ENCODE data around the gene GCNT1.
"Not testable (repeated sequence)": the region's sequence is repeated elsewhere in the genome, so short reads cannot be mapped to it uniquely, and the experiment has no call there.

The GCNT1 gene

DNA sequence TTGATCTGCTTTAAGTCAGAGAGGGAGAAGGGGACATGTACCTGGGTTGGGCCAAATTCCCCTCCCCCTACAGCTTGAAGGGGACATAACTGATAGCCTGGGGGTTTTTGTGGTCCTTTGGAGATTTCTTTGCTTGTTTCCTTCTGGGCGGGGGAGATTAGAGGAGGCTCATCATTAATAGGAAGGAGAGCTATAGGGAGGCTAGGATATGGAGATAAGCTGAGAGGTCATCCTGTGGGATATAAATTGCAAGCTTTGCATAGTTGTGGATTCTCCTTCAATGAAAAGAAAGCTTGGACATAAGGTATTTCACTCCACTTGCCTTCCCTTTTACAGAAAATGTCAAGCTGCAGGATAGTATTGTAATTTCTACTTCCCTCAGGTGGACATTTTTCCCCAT, 34.5 kb downstream of the GCNT1 start:
- not testable (repeated sequence) for DNase-seq

DNA sequence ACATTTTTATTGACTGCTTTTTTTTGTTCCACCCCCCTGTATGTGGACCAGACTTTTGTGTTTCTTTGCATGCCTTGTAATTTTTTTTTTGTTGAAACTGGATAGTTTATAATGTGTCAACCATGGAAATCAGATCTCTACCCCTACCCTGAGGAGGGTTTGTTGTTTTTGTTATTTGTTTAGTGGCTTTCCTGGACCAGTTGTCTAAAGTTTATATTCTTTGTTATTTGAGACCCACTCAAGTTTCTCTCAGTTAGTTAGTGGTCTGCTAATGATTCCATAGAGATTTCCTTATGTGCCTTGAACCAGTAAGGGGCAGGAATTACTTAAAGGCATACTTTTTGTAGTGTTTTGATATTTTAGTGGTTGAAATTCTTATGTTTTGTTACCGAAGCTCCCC, 41.1 kb downstream of the GCNT1 start:
- no peak for DNase-seq

DNA sequence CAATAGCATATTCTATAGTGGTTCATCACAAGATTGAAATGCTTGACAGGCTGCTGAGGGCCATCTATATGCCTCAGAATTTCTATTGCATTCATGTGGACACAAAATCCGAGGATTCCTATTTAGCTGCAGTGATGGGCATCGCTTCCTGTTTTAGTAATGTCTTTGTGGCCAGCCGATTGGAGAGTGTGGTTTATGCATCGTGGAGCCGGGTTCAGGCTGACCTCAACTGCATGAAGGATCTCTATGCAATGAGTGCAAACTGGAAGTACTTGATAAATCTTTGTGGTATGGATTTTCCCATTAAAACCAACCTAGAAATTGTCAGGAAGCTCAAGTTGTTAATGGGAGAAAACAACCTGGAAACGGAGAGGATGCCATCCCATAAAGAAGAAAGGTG, 43.8 kb downstream of the GCNT1 start:
- no peak for DNase-seq

DNA sequence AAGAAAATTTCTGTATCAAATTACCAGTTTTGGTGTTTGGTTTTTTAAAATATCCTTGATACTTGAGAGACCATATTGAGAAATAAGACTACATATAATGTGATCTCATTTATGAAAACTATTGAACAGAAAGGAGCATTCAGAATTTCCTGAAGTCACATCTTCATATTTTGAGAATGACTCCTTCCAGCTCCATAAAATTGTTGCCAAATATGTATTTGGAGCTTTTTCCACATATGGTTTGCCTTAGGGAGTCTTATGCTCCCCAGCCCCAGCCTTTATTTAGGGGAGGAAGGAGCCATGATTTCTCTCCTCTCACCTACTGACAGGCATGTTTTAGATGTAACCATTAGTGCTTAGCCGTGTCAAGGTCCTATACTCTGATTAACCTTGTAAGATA, 51.1 kb downstream of the GCNT1 start:
- no peak for DNase-seq

DNA sequence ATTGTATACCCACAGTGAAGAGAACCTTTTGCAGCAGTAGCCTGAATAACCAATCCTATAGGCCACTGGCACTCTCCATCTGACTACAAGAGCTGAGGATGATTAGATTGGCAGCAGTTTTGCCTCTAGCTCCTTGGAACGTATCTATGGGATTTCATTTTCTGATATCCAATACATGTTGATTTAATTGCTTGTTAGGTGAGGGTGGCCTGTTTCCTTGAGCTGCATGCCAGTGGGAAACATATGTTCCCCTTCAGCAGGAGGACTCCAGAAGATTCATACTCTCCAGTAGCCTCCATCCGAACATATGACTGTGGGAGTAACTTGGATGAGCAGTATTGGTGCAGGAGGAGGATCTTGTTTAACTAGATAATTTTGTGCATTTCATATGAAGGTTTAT, 51.5 kb downstream of the GCNT1 start:
- DNase-seq = no peak

DNA sequence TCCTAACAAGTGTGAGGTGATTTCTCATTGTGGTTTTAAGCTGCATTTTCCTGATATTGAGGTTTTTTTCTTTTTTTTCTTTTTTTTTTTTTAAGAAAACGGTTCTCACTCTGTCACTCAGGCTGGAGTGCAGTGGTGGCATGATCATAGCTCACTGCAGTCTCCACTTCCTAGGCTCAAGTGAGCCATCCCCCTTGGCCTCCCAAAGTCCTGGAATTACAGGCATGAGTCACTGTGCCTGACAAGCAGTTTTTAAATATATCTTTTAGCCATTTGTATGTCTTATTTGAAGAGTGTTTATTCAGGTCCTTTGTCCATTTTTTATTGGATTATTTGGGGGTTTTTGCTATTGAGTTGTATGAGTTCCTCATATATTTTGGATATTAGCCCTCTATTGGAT, 53.8 kb downstream of the GCNT1 start:
- DNase-seq = no peak

DNA sequence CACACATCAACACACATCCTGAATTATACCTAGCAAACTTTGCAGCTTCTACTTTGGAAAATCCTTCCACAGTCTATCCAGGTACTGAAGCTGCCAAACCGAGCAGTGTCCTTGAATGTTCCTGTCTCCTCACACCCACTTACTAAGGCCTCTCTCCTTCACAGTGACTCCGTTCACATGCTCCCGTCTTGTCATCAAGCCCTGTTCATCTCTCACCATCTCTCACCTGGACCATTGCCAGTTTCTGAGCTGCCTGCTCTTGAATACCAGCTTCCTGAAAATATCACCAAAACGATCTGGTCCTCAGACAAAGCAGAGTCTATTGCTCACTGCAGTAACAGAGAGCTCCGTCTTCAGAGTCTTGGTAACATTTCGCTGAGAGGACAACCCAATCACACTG, 57.4 kb downstream of the GCNT1 start:
- peak; percentile 8 for DNase-seq

DNA sequence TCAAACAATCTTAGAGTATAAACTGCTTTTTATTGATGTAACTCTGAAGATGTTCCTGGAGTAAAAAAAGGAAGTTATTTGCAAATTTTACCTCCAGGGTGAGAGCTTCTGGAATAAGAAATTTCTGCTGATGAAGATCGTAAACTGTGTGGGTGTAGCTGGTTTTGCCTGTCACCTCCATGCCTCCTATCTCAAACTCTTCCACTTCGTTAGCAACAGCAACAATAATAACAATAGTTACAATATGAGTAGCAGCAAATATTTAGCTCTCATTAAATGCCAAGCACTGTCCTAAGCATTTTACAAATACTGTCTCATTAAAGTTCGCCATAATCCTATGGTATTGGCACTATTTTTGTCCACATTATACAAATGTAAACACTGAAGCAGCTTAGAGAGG, 57.9 kb downstream of the GCNT1 start:
- DNase-seq = no peak

DNA sequence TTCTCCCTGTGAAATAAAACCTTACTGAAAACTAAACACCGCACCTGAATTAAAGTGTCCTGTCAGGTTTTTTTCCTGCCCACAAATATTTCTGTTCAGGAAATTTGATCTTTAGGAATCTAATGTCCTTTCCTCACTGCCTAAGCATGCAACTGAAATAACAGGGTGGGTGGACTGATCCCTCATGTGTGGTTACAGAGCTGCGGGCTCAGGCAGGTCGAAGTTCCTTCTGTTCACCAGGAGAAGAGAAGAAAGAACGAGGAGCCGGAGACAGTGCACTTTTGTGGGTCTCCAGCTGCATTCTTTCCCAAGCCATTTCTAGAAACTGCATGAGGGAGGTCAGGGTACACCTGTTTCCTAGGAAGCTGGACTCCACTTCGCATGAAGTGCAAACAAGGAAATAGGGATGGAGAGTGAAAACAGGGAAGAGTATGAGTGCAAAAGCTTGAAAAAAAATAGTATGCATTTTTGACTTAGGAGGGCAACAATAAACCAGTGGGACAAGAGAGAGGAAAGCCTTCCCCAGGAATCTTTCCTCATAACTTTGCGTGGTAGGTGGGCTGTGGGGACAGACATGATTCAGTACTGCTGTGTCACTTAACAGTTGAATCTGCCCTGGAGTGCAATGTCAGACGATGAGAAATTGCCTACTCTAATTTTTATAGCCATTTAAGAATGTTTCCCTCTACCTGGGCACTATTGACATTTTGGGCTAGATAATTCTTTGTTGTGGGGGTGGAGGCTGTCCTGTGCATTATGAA, 60.3 kb downstream of the GCNT1 start:
- no peak for DNase-seq

DNA sequence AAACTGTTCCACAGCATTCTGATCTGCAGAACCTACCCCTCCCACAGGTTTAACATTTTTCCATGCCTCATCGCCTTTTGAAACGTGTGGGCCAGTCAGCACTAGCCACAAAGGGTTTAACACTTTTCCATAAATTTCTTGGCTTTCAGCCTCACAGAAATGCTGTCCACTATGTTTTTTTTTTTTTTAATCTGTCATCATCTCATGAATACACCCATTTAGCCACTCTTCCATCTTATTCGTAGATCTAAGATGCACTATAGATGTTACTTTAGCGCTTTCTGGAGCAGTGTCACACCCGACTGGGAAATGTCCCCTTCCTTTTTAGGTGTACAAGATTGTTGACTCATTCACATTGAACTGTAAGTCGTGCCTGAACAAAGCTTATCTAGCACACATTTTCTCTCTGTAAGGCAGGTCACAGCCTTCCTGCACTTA, 62.3 kb downstream of the GCNT1 start:
- DNase-seq = no peak

DNA sequence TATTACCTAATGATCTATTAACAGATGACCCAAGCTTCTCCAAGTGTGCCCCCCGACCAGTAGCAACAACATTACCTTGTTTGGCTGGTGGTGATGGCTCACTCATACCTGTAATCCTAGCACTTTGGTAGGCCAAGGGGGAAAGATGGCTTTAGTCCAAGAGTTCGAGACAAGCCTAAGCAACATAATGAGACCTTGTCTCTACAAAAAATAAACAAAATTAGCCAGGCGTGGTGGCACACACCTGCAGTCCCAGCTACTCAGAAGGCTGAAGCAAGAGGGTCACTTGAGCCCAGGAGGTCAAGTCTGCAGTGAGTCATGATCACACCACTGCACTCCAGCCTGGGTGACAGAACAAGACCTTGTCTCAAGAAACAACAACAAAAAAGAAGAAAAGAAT, 62.9 kb downstream of the GCNT1 start:
- DNase-seq = no peak

DNA sequence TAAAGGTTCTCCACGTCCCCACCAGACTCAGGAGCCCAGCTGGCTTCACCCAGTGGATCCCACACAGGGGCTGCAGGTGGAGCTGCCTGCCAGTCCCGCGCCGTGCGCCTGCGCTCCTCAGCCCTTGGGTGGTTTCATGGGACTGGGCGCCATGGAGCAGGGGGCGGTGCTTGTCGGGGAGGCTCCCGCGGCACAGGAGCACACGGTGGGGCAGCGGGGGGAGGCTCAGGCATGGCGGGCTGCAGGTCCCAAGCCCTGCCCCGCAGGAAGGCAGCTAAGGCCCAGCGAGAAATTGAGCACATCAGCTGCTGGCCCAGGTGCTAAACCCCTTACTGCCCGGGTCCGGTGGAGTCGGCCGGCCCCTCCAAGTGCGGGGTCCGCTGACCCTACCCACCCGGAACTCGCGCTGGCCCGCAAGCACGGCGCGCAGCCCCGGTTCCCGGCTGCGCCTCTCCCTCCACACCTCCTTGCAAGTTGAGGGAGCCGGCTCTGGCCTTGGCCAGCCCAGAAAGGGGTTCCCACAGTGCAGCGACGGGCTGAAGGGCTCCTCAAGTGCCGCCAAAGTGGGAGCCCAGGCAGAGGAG, 64.7 kb downstream of the GCNT1 start:
- DNase-seq = not testable (repeated sequence)

DNA sequence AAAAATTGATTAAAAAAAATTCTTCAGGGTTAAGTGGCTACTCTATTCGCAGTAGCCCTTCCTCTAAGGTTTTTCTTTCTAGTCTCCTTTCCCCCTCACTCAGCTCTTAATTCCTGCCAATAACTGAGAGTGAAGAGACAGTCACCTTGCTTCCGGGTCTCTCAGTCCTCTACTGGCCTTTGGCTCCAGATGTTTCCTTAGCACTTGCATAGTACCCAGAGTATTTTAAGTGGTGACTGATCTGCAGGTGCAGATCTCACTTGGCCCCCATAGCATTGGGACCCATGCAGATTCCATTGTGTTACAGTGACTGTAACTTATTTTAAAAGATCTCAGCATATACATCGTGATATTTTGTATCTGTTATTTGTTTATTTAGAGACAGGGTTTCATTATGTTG, 66.2 kb downstream of the GCNT1 start:
- no peak for DNase-seq

DNA sequence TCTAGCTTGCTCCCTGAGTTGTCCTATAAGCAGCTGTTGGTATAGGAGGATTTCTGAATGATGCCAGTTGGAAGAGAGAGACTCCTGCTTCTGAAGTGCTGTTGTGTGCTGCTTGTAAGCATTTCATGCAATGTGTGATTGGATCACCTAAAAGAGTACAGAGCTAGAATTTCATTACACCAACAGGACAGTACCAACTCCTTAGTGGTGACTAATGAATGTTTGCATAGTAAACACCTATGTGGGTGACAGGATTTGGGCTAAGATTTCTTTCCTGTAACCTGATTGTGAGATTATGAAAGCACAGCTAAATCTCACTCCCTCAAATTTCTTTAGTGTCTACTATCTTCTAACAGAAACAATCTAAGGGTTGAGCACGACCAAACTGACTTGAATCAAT, 67.0 kb downstream of the GCNT1 start:
- no peak for DNase-seq

DNA sequence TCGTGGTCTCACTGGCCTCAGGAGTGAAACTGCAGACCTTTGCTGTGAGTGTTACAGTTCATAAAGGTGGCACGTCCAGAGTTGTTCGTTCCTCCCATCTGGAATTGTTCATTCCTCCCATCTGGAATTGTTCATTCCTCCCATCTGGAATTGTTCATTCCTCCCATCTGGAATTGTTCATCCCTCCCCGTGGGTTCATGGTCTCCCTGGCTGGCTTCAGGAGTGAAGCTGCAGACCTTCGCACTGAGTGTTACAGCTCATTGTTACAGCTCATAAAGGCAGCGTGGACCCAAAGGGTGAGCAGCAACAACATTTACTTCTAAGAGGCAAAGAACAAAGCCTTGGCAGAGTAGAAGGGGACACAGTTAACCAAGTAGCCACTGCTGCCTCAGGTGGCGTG, 69.1 kb downstream of the GCNT1 start:
- DNase-seq = no peak

DNA sequence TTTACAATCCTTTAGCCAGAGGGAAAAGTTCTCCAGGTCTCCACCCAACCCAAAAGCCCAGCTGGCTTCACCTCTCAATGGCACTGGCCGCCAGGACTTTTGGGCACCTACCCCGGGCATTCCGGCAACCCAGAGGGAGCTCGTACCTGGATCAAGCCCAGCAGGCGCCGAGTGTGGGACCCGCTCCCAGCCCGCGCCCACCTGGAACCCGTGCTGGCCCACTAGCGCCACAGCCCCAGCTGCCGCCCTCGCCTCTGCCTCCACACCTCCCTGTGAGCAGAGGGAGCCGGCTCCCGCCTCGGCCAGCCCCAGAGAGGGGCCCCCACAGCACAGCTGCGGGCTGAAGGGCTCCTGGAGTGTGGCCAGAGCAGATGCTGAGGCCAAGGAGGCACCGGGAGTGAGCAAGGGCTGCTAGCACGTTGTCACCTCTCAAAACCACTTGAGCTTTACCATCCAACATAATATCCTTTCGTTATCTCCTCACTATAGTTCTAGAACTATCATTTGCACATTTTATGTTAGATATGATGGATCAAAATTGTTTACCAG, 69.7 kb downstream of the GCNT1 start:
- DNase-seq = no peak

DNA sequence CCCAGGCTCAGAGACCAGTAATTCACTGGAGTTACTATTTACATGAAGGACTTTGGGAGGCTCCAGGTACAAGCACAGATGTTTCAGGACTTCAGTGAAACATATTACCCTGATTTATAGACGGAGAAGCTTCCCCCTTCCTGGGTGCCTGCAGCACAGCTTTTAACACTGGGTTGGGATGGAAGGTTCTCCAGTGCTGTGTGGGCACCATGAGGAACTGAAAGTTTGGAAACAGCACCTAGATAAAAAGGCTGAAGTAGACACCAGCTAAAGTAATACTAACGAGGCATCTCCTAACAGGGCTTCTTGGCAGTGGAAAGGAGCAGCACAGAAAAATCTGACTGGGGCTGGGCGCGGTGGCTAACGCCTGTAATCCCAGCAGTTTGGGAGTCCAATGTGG, 70.7 kb downstream of the GCNT1 start:
- DNase-seq = no peak

DNA sequence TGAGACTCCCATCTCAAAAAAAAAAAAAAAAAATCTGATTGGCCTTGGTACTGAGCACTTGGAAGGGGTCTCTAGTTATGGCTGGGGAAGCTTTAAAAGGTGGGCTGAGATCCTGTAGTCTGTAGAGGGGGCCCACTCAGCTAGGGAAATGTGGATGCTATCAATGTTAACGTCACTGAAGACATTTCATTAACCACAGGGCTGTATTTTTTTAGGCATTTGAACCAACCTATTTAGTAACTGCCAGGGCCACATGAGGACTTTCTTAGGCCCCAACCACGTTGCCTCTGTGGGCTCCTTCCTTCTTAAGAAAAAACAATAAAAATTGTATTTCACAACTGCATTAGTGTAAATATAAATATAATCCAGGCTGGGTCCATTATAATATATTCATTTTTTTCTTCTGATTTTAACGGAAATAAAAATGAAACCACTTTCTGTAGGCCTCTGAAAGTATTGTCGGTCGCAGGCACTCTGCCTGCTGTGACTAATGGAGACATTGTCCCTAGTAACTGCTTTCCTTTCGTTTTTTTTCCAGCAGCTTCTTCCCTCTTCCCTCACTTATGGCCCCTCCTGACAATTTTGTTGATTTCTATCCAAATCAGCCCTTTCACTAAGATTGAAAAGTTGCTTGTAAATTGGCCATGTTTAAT, 71.6 kb downstream of the GCNT1 start:
- no peak for DNase-seq

DNA sequence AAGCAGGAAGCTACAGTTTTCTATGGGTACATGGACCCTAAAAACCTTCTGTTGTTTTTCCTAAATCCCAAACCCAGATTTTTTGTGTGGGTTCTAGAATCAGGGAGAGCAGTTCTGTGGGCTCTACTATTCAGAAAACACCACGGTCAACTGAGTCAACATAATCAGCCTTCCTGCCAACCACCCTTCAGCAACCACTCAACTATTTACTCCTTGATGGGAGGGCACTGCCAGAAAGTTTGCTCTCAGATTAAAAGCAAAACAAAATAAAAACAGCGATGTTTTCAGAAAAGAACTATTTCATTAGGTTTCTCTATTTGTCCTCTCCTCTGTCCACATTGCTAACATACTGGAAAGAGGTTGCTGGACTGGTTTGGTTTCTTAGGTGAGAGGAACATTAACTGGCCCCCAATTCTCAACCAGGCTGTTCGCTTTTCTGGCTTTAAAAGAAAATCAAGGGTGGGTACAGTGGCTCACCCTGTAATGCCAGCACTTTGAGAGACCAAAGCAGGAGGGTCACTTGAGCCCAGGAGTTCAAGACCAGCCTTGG, 72.3 kb downstream of the GCNT1 start:
- no peak for DNase-seq

DNA sequence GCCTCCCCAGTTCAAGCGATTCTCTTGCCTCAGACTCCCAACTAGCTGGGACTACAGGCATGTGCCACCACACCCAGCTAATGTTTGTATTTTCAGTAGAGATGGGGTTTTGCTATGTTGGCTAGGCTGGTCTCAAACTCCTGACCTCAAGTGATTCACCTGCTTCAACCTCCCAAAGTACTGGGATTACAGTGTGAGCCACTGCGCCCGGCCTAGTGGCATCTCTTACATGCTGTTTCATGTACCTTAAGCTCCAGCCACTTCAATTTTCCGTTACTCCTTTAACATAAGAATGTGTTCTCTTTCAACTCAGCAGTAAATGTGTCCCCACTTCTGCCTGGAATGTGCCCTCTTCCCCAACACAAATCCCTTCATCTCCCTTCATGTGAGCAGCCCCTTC, 73.9 kb downstream of the GCNT1 start:
- DNase-seq = not testable (repeated sequence)

DNA sequence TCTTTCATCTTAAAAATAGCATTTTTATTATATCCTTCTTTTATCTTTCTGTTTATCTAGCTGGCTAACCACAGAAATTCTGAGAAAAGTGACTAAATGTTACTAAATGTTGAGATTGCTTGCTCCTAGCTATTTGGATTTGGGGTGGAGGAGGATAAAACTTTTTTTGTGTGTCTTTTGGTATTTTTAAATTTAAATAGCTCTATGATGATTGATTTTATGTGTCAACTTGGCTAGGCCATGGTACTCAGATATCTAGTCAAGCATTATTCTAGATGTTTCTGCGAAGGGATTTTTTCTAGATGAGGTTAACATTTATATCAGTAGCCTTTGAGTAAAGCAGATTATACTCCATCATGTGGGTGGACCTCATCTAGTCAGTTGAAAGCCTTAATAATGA, 75.0 kb downstream of the GCNT1 start:
- DNase-seq = no peak

DNA sequence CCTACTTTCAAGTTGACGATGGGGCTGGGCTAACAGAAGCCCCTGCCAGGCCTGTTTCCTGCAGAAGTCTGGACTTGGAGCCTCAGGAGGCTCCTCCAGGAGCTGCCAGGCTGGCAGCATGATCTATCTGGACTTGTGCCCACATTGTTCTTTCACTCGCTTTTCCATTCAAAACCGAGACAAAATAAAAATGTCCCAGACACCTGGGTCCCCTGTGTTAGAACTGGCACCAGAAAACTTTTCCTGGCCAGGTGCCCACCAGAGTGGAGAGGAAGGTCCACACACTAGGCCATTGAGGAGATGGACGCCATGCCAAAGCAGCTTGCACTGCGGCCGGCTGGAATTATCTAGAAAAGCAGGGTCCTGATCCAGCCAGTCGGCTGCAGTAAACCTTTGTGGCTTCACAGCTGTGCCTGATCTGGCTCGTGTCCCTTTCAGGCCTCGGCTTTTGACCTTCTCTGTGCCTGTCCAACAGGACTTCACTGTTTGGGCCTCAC, 78.2 kb downstream of the GCNT1 start:
- no peak for DNase-seq

DNA sequence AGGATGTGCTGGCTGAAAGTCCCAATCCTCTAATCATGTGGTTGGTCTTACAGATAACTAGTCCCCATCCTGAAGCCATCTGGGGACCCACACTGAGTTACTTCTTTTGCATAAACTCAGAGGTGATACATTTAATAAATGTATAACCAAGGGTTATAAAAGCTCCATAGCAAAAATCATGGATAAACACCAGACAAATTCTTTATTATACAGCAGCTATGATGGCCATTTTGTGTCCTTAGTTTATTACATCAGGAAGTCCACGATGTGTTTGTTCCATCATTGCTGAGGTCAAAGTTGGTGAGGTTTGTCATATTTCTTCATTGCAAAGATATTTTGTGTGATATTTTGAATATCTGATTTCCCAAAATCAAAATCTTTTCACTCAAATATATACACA, 80.2 kb downstream of the GCNT1 start:
- no peak for DNase-seq

DNA sequence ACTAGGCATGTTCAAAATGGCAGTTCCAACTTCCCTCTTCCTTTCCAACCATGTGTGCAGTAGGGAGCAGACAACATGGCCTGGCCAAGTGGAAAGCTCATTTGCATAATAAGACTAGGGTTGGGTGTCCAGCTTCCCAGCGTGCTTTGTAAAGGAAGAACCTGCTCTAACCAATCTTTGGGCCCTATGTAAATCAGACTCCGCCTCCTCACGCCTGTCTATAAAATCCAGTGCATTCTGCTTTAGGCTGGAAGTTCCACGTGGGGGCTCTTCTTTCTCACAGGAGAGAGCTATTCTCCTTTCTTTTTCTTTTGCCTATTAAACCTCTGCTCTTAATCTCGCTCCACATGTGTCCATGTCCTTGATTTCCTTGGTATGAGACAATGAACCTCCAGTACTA, 83.4 kb downstream of the GCNT1 start:
- no peak for DNase-seq
